TTC549 (cell line): Measurements from ENCODE around the gene PALS1.

Experiments
- FAIRE-seq: peaks from 2 replicates; lab custom pipeline; 2012; peaks lifted over from hg19 to GRCh38; lab: Jason Lieb, UNC

The PALS1 gene

GRCh38 chr14:67241411-67242167, at the start of gene PALS1:
TSS of gene PALS1 (plus strand) at chr14:67241435. CDS start at chr14:67279171, 37,736 bp downstream.
- no peak for FAIRE-seq

GRCh38 chr14:67191768-67192290, 49.4 kb upstream of the PALS1 start:
- FAIRE-seq: no peak

GRCh38 chr14:67192366-67192765, 48.9 kb upstream of the PALS1 start:
- FAIRE-seq: no peak

GRCh38 chr14:67195279-67195678, 46.0 kb upstream of the PALS1 start:
- no peak for FAIRE-seq

GRCh38 chr14:67199016-67199415, 42.2 kb upstream of the PALS1 start:
- FAIRE-seq: no peak

- FAIRE-seq: no peak
Observed at GRCh38 chr14:67207810-67208209, 33.4 kb upstream of the PALS1 start.

- FAIRE-seq: no peak
Observed at GRCh38 chr14:67218126-67218525, 23.1 kb upstream of the PALS1 start.

GRCh38 chr14:67221248-67221981, 19.8 kb upstream of the PALS1 start:
- FAIRE-seq: no peak

- FAIRE-seq: no peak
Observed at GRCh38 chr14:67221982-67222328, 19.3 kb upstream of the PALS1 start.

GRCh38 chr14:67225523-67225922, 15.7 kb upstream of the PALS1 start:
- no peak for FAIRE-seq

GRCh38 chr14:67228325-67228984, 12.8 kb upstream of the PALS1 start:
- no peak for FAIRE-seq

- no peak for FAIRE-seq
Observed at GRCh38 chr14:67232066-67232465, 9.2 kb upstream of the PALS1 start.

GRCh38 chr14:67232621-67233020, 8.6 kb upstream of the PALS1 start:
- no peak for FAIRE-seq

- no peak for FAIRE-seq
Observed at GRCh38 chr14:67237591-67237990, 3.6 kb upstream of the PALS1 start.

GRCh38 chr14:67239582-67239981, 1.7 kb upstream of the PALS1 start:
- no peak for FAIRE-seq

GRCh38 chr14:67240168-67240932, 885 bp upstream of the PALS1 start:
- FAIRE-seq: no peak

- FAIRE-seq: no peak
Observed at GRCh38 chr14:67240978-67241410, 241 bp upstream of the PALS1 start.

GRCh38 chr14:67242168-67242420, 859 bp downstream of the PALS1 start:
- FAIRE-seq: no peak

- FAIRE-seq: no peak
Observed at GRCh38 chr14:67245104-67245503, 3.9 kb downstream of the PALS1 start.

GRCh38 chr14:67251573-67252226, 10.5 kb downstream of the PALS1 start:
- no peak for FAIRE-seq

- no peak for FAIRE-seq
Observed at GRCh38 chr14:67253076-67253635, 11.9 kb downstream of the PALS1 start.

- no peak for FAIRE-seq
Observed at GRCh38 chr14:67257906-67258305, 16.7 kb downstream of the PALS1 start.
